ENCODE measurements around the gene SCIMP. TPM values are rescaled to one million over a fixed set of nuclear protein-coding genes. Genes with fewer than 3 reads are reported as not detected.
"Not testable (repeated sequence)": the region's sequence is repeated elsewhere in the genome, so short reads cannot be mapped to it uniquely, and the experiment has no call there.

The SCIMP gene
- total RNA-seq, 3 donors from 2014 or later, result 1.1 to 3.0 (median 2.8) TPM

DNA sequence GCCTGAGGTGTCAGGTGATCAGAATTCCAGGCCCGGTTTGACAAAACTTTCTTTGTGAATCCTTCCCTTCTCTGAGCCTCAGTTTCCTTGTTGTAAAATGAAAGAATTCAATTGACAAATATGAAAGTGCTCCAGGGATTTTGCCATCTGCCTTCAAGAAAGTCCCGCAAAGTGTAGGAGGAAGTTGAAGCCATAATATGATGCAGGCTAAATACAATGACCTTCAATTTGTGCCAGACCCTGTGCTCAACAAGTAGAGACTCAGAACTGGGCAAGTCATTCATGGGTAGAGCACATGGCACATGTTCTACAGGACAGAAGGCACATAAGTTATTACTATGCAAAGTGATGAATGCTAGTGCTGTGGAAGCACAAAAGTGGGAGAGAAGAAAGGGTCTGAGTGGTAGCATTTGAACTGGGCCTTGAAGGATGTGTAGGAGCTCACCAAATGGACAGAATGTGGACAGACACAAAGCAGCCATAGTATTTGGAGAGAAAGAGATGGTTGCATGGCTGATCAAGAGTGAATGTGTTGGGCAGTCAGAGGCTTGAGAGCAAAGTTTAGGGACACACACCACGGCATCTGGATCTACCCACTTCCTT is 2.4 kb upstream of the SCIMP start:
- ATAC-seq, result no peak
- H3K4me3 ChIP-seq, result no peak overlapping the region

DNA sequence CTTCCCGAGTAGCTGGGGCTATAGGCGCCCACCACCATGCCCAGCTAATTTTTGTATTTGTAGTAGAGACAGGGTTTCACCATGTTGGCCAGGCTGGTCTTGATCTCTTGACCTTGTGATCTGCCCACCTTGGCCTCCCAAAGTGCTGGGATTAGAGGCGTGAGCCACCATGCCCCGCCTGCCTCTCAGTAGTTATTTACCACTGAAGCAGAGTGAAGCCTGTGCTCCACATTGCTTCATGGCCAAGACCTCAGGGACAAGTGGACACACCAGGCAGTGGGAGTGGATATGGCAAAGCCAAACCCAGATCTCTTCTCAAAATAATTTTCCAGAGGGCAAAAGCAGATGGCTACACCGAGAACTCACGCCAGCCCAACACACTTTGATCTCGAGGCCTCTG is 1.2 kb downstream of the SCIMP start:
- DNase-seq; ATAC-seq; H3K9me3 ChIP-seq; H3K36me3 ChIP-seq (ENCODE audit: low read depth); H3K4me3 ChIP-seq; H3K4me1 ChIP-seq (ENCODE audit: low read depth); intact Hi-C loops (cut with DNase I, micrococcal nuclease): not testable (repeated sequence)

More for the DNA sequence above, 2.4 kb upstream of the SCIMP start:
- peaks cover 9% of the 10 kb centered on the region for H3K4me1 ChIP-seq (ENCODE audit: low read depth)
- H3K36me3 ChIP-seq (ENCODE audit: low read depth), result no peaks in the 10 kb centered on the region
- no peaks in the 10 kb centered on the region for H3K9me3 ChIP-seq
- TF ChIP-seq, protein P1, sequence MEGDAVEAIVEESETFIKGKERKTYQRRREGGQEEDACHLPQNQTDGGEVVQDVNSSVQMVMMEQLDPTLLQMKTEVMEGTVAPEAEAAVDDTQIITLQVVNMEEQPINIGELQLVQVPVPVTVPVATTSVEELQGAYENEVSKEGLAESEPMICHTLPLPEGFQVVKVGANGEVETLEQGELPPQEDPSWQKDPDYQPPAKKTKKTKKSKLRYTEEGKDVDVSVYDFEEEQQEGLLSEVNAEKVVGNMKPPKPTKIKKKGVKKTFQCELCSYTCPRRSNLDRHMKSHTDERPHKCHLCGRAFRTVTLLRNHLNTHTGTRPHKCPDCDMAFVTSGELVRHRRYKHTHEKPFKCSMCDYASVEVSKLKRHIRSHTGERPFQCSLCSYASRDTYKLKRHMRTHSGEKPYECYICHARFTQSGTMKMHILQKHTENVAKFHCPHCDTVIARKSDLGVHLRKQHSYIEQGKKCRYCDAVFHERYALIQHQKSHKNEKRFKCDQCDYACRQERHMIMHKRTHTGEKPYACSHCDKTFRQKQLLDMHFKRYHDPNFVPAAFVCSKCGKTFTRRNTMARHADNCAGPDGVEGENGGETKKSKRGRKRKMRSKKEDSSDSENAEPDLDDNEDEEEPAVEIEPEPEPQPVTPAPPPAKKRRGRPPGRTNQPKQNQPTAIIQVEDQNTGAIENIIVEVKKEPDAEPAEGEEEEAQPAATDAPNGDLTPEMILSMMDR (IDR thresholded peaks at IDR 0.05), result no peak
- intact Hi-C loops (cut with DNase I, micrococcal nuclease), result no loop called here
- no peak for DNase-seq

DNA sequence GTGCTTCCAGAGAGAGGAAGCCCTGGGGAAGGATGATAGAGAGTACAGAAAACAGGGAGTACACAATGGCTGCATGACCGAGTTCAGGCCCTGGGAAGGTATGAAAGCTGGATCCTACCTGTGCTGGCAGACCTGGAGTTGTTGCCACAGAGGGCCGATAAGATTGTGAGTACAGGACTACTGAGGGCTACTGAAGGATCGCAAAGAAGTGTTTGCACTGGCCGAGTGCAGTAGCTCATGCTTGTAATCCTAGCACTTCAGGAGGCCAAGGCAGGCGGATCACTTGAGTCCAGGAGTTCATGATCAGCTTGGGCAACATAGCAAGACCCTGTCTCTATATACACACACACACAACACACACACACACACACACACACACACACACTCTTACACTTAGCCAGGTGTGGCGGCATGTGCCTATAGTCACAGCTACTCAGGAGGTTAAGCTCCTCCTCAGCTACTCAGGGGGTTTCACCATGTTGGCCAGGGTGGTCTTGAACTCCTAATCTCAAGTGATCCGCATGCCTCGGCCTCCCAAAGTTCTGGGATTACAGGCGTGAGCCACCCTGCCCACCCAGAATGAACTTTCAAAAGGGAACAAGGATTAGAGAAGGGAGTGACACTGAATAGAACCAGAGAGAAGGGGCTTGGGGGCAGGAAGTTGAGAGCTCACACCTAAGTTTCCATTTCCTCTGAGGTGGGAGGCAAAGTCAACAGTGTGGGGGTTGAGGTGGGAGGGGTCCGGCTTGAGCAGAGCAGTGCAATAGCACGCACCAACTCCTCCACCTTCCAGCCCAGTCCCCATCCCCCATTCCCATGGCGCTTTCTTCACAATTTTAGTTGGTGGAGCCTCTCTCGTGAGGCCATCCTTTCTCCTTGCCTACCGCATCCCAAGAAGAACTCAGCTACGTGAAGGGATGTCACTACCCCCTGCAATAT is 7.5 kb downstream of the SCIMP start:
- Histone ChIP-seq H3K36me3 (ENCODE audit: low read depth) (no peaks in the 10 kb centered on the region), H3K4me1 (ENCODE audit: low read depth) (no peaks in the 10 kb centered on the region), H3K4me3 (no peak overlapping the region), H3K9me3 (no peaks in the 10 kb centered on the region)
- TF ChIP-seq, protein P1 (IDR thresholded peaks at IDR 0.05), result no peak
- peak in 1 of 3 donors; percentile 62 for DNase-seq
- intact Hi-C loops (cut with DNase I, micrococcal nuclease), result no loop called here
- ATAC-seq, result peak; percentile 72

DNA sequence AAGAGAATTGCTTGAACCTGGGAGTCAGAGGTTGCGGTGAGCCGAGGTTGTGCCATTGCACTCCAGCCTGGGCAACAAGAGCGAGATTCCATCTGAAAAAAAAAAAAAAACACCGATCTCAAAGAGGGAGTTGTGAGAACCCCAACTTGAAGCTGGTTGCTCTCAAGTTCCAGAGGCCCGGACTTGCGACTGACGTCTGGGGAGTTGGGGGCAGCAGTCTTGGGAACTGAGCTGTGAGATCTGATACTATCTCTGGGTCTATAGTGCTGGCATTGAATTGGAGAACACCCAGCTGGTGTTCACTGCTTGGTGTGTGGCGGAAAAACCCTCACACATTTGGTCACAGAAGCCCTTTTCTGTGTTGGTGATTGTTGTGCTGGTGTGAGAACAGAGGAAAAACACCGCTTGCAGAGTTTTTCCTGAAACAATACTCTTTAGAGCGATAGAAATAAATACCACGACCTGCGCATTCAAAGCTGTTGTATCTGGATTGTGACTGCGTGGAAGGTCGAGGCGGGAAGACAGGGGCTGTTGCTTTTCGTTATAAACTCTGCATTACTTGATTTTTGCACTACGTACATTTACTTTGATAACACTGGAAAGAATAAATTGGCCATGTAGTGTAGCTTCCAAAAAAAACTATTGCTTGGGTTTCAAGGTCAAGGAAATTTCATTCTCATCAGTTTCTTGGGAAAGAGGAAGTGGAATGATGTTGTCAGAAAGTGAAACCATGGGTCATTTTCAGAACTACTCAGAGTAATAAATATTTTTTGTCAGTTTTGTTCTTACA is 8.8 kb downstream of the SCIMP start:
- H3K4me3 ChIP-seq, result no peak overlapping the region
- TF ChIP-seq, protein P1 (IDR thresholded peaks at IDR 0.05), result no peak
- no peak for ATAC-seq
- intact Hi-C loops (cut with DNase I, micrococcal nuclease), result no loop called here
- H3K9me3 ChIP-seq, result no peaks in the 10 kb centered on the region
- no peaks in the 10 kb centered on the region for H3K4me1 ChIP-seq (ENCODE audit: low read depth)
- H3K36me3 ChIP-seq (ENCODE audit: low read depth), result no peaks in the 10 kb centered on the region
- DNase-seq, result no peak

DNA sequence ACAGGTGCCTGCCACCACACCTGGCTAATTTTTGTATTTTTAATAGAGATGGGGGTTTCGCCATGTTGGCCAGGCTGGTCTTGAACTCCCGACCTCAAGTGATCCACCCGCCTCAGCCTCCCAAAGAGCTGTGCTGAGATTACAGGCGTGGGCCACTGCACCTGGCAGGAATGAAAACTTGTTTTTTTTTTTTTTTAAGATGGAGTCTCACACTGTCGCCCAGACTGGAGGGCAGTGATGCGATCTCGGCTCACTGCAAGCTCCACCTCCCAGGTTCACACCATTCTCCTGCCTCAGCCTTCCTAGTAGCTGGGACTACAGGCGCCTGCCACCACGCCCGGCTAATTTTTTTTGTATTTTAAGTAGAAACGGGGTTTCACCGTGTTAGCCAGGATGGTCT is 12.7 kb downstream of the SCIMP start:
- DNase-seq; intact Hi-C loops (cut with DNase I, micrococcal nuclease); ATAC-seq; H3K4me3 ChIP-seq; H3K4me1 ChIP-seq (ENCODE audit: low read depth); H3K36me3 ChIP-seq (ENCODE audit: low read depth); H3K9me3 ChIP-seq: not testable (repeated sequence)

DNA sequence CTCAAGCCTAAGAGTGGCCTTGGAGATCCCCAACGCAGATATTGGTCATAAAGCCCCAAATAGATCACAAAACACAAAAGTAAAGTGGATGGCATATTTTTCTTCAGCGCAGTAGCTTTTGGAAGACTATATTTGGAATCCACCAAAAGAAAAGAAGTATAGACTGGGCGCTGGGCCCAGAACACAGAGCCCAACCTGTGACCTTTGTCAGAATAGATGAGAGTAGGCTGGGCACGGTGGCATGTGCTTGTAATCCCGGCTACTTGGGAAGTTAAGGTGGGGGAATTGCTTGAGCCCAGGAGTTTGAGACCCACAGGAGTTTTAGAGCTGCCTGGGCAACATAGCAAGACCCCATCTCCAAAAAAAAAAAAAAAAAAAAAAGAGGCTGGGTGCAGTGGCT is 14.6 kb downstream of the SCIMP start:
- intact Hi-C loops (cut with DNase I, micrococcal nuclease), result no loop called here
- Histone ChIP-seq H3K4me1 (ENCODE audit: low read depth) (no peaks in the 10 kb centered on the region), H3K9me3 (no peaks in the 10 kb centered on the region), H3K36me3 (ENCODE audit: low read depth) (no peaks in the 10 kb centered on the region), H3K4me3 (no peak overlapping the region)
- TF ChIP-seq, protein P1 (IDR thresholded peaks at IDR 0.05), result no peak
- no peak for ATAC-seq
- no peak for DNase-seq

All from mucosa of descending colon (tissue), 3 donors.